Measurements from ENCODE around the gene SLC16A10. TPM values are rescaled to one million over a fixed set of nuclear protein-coding genes. Genes with fewer than 3 reads are reported as not detected.

Gene SLC16A10
- total and polyA plus RNA-seq, 2 of the 4 experiments (the other 2 are of a cell fraction) = not detected

DNA sequence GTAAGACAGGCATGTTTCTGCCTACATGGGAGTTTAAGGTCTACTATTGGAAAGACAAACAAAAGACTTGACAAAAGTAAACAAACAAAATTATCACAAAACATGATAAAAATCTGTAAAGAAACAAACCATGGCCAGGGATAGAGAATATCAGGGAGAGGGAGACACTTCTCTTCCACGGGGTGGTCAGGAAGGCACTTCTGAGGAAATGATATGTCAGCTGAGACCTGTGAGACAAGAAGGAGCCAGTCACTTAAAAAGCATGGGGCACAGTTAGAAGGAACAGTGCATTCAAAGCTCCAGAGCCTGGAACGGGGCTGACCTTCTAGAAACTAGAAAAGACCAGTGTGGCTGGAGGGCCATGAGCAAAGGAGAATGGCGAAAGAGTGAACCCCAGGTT is 35.1 kb upstream of the SLC16A10 start:
- Histone ChIP-seq H2BK15ac (ENCODE audit: low read depth, low read length) (no peak overlapping the region), H4K8ac (ENCODE audit: low read depth in 2 of 2, low read length in 2 of 2) (no peak overlapping the region), H3K23ac (ENCODE audit: low read depth, low read length) (no peak overlapping the region), H3K79me1 (ENCODE audit: low read depth in 1 of 2, low read length in 2 of 2) (no peaks in the 10 kb centered on the region), H3K4me1 (ENCODE audit: control insufficient read depth, insufficient read depth, low read length) (no peaks in the 10 kb centered on the region), H2AK9ac (replicated peaks; ENCODE audit: low read depth, low read length, poor library complexity) (no peak overlapping the region), H2BK120ac (ENCODE audit: low read depth, low read length) (no peak overlapping the region), H4K5ac (ENCODE audit: low read depth, low read length) (no peak overlapping the region), H3K4me3 (ENCODE audit: insufficient read depth, low read depth, low read length) (no peak overlapping the region), H3K36me3 (ENCODE audit: control insufficient read depth, insufficient read depth, low read length) (no peaks in the 10 kb centered on the region), H2AFZ (replicated peaks; ENCODE audit: low read length, poor library complexity) (no peak overlapping the region), H2BK5ac (ENCODE audit: low read depth, low read length, poor library complexity, severe bottlenecking) (no peak overlapping the region), H3K14ac (replicated peaks; ENCODE audit: low read depth, low read length) (no peak overlapping the region), H3K27me3 (ENCODE audit: control insufficient read depth, insufficient read depth, low read length) (peaks cover 3% of the 10 kb centered on the region), H3K4me2 (ENCODE audit: low read depth, low read length) (no peak overlapping the region), H3K27ac (ENCODE audit: insufficient read depth, low read length) (no peak overlapping the region), H3K9me3 (ENCODE audit: control insufficient read depth, insufficient read depth, low read length) (no peaks in the 10 kb centered on the region), H4K20me1 (ENCODE audit: insufficient read depth, low read length) (no peaks in the 10 kb centered on the region), H2AK5ac (ENCODE audit: low read depth, low read length) (no peak overlapping the region), H2BK20ac (ENCODE audit: low read depth, low read length) (no peak overlapping the region), H3K9ac (ENCODE audit: low read depth, low read length) (no peak overlapping the region), H3K9me1 (ENCODE audit: insufficient read depth, low read length) (no peaks in the 10 kb centered on the region), H3K18ac (ENCODE audit: low read depth, low read length) (no peak overlapping the region), H3K56ac (ENCODE audit: extremely low read depth, insufficient read depth, low read length) (no peak overlapping the region), H3K4ac (ENCODE audit: low read depth, low read length) (no peak overlapping the region), H4K91ac (ENCODE audit: insufficient read depth, low read depth, low read length) (no peak overlapping the region)
- no TSS peak for BruUV-seq (replicated peaks)
- DNase-seq (no peak), ATAC-seq (ENCODE audit: low read depth) (no peak)
- in situ Hi-C loops (cut with MboI; ENCODE audit: low sequenced_read_pairs) (no loop called here), dilution Hi-C loops (cut with HindIII; ENCODE audit: low sequenced_read_pairs, unreplicated experiment) (no loop called here), intact Hi-C loops (cut with micrococcal nuclease) (no loop called here)
- ChIA-PET POLR2A (ENCODE audit: unreplicated experiment) (no interaction called here), CTCF (no interaction called here)
- TF ChIP-seq, protein P1, sequence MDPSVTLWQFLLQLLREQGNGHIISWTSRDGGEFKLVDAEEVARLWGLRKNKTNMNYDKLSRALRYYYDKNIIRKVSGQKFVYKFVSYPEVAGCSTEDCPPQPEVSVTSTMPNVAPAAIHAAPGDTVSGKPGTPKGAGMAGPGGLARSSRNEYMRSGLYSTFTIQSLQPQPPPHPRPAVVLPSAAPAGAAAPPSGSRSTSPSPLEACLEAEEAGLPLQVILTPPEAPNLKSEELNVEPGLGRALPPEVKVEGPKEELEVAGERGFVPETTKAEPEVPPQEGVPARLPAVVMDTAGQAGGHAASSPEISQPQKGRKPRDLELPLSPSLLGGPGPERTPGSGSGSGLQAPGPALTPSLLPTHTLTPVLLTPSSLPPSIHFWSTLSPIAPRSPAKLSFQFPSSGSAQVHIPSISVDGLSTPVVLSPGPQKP (IDR thresholded peaks at IDR 0.05; ENCODE audit: borderline replicate concordance, low read depth, low read length) = no peak
- 43% methylated on average over 2 of the region's 3 CpGs; no CpG with 5 or more reads in 1 of the 2 experiments for WGBS, 2 experiments (ENCODE audit: extremely low coverage in 2 of 2, insufficient read length in 1 of 2)
